GM18870 (cell line): ENCODE measurements around the gene TRIP13.
"Not testable (repeated sequence)": the region's sequence is repeated elsewhere in the genome, so short reads cannot be mapped to it uniquely, and the experiment has no call there.

Experiments used
- ATAC-seq: cut with Tn5 transposase; IDR thresholded peaks from one replicate; pipeline ENCODE4 v1.9.1; 2021; ENCODE audit warnings: moderate library complexity; ENCODE audit not compliant: unreplicated experiment

TRIP13 gene

GRCh38 chr5:916441-917293 is 24.0 kb downstream of the TRIP13 start:
- no peak for ATAC-seq

- ATAC-seq, result not testable (repeated sequence)
These were observed 26.0 kb downstream of the TRIP13 start for GRCh38 chr5:918717-919116.

GRCh38 chr5:919356-920000 is 26.8 kb downstream of the TRIP13 start:
- ATAC-seq, result no peak

GRCh38 chr5:920321-920720 is 27.6 kb downstream of the TRIP13 start:
- no peak for ATAC-seq

GRCh38 chr5:921456-922435 is 29.1 kb downstream of the TRIP13 start:
- no peak for ATAC-seq

- ATAC-seq, result no peak
These were observed 30.0 kb downstream of the TRIP13 start for GRCh38 chr5:922436-923280.

GRCh38 chr5:923281-923873 is 30.7 kb downstream of the TRIP13 start:
- ATAC-seq, result peak; percentile 58

- no peak for ATAC-seq
These were observed 33.9 kb downstream of the TRIP13 start for GRCh38 chr5:926417-927171.

GRCh38 chr5:927172-928015 is 34.7 kb downstream of the TRIP13 start:
- no peak for ATAC-seq

- not testable (repeated sequence) for ATAC-seq
These were observed 36.5 kb downstream of the TRIP13 start for GRCh38 chr5:929182-929581.

GRCh38 chr5:929596-929995 is 36.9 kb downstream of the TRIP13 start:
- no peak for ATAC-seq

- no peak for ATAC-seq
These were observed 38.2 kb downstream of the TRIP13 start for GRCh38 chr5:930866-931265.

- no peak for ATAC-seq
These were observed 39.0 kb downstream of the TRIP13 start for GRCh38 chr5:931570-932145.

GRCh38 chr5:932151-932627 is 39.5 kb downstream of the TRIP13 start:
- ATAC-seq, result no peak

GRCh38 chr5:932628-933250 is 40.1 kb downstream of the TRIP13 start:
- no peak for ATAC-seq

GRCh38 chr5:933251-933861 is 40.7 kb downstream of the TRIP13 start:
- no peak for ATAC-seq

- ATAC-seq, result not testable (repeated sequence)
These were observed 41.3 kb downstream of the TRIP13 start for GRCh38 chr5:933951-934350.
